HepG2 (cell line): Measurements from ENCODE around the gene NBL1. TPM values are rescaled to one million over a fixed set of nuclear protein-coding genes. Genes with fewer than 3 reads are reported as not detected.

ENCODE experiments used
- ATAC-seq: fragments of 200-7000 bp; cut with Tn5 transposase; 3 replicates; pipeline ENCODE4 v1.9.1; 2020; ENCODE audit warnings: mild to moderate bottlenecking, moderate library complexity
- BruUV-seq: library from RNA; stranded (reverse); fragments of 400-500 nt; replicated peaks from 2 replicates; lab custom pipeline; 2021; lab: Mats Ljungman, UMichigan
- CTCF ChIA-PET: fragments of 300-600 bp; formaldehyde crosslinking; extraction: SDS; loops from one replicate; lab custom pipeline; 2021; ENCODE audit warnings: low total read pairs, inconsistent platforms, low intra/inter-chr PET ratio; lab: Yijun Ruan, JAX
- POLR2A ChIA-PET: fragments of 350-600 bp; sonication (Branson Sonifier 250); formaldehyde crosslinking; loops from one replicate; lab custom pipeline; 2020; ENCODE audit warnings: antibody characterized with exemption, inconsistent platforms; lab: Yijun Ruan, JAX
- DNase-seq: peaks from one replicate; pipeline ENCODE4 v3.0.0-alpha.2; 2015; ENCODE audit warnings: low spot score
- FAIRE-seq: peaks from 3 replicates; lab custom pipeline; 2011; peaks lifted over from hg19 to GRCh38; lab: Jason Lieb, UNC
- H2AFZ ChIP-seq: one replicate; pipeline ENCODE4 v1.6.1; 2011; ENCODE audit warnings: low read length, inconsistent platforms
- H3K27ac ChIP-seq: fragments of 300-600 bp; 3 replicates; pipeline ENCODE4 v1.8.0; 2011; ENCODE audit warnings: mixed run types, mild to moderate bottlenecking, mixed read lengths, low read length, inconsistent platforms; ENCODE audit not compliant: insufficient read depth; ENCODE audit errors: extremely low read length
- H3K27me3 ChIP-seq, 2 experiments: fragments of 200-600 bp in 1 of 2; 2 replicates in 1 of 2; 3 replicates in 1 of 2; pipeline versions ENCODE4 v1.6.0 to v1.8.0; 2011; ENCODE audit warnings: low read length in 2 of 2, mild to moderate bottlenecking in 2 of 2, moderate library complexity in 2 of 2, inconsistent platforms in 1 of 2; ENCODE audit not compliant: insufficient read depth in 2 of 2, control insufficient read depth in 1 of 2
- H3K36me3 ChIP-seq, 2 experiments: fragments of 200-600 bp in 1 of 2; replicated peaks in 1 of 2; 2 replicates in 1 of 2; 3 replicates in 1 of 2; pipeline versions ENCODE4 v1.5.1 to v1.8.0; 2011; ENCODE audit warnings: low read length in 2 of 2, inconsistent platforms in 1 of 2; ENCODE audit not compliant: insufficient read depth in 2 of 2, control insufficient read depth in 1 of 2
- H3K4me1 ChIP-seq: 2 replicates; pipeline ENCODE4 v1.5.1; 2012; ENCODE audit warnings: low read length, inconsistent platforms; ENCODE audit not compliant: insufficient read depth
- H3K4me2 ChIP-seq: 2 replicates; pipeline ENCODE4 v1.6.0; 2011; ENCODE audit warnings: low read depth, low read length, inconsistent platforms
- H3K4me3 ChIP-seq, 3 experiments: fragments of 200-600 bp in 1 of 3; sonication (generic), shearing (Covaris generic) in 1 of 3; replicated peaks in 1 of 3; 2 replicates each; pipeline ENCODE4 v1.5.1; 2011 to 2016; ENCODE audit warnings: low read length in 3 of 3, inconsistent platforms in 2 of 3, low read depth in 2 of 3, mild to moderate bottlenecking in 2 of 3, control low read depth in 1 of 3, mixed read lengths in 1 of 3; ENCODE audit not compliant: insufficient read depth in 1 of 3
- H3K79me2 ChIP-seq: one replicate; pipeline ENCODE4 v1.6.1; 2011; ENCODE audit warnings: low read length, inconsistent platforms; ENCODE audit not compliant: insufficient read depth
- H3K9ac ChIP-seq: 2 replicates; pipeline ENCODE4 v1.6.0; 2011; ENCODE audit warnings: mild to moderate bottlenecking, low read depth, low read length, inconsistent platforms; ENCODE audit not compliant: insufficient read depth
- H3K9me3 ChIP-seq: 2 replicates; pipeline ENCODE4 v1.5.1; 2012; ENCODE audit warnings: mild to moderate bottlenecking, low read length
- H4K20me1 ChIP-seq: 2 replicates; pipeline ENCODE4 v1.6.0; 2011; ENCODE audit warnings: inconsistent platforms, mild to moderate bottlenecking, low read length, moderate library complexity; ENCODE audit not compliant: insufficient read depth
- CREB3 ChIP-seq: sonication (generic); formaldehyde crosslinking; IDR thresholded peaks from 2 replicates; pipeline ENCODE4 v1.5.0; 2020; ENCODE audit warnings: missing genetic modification reagents
- GABPB1 ChIP-seq: IDR thresholded peaks from 2 replicates; pipeline ENCODE4 v1.6.1; 2016; ENCODE audit warnings: mild to moderate bottlenecking, missing genetic modification reagents, moderate library complexity, missing compliant biosample characterization
- GTF3A ChIP-seq: sonication (generic); formaldehyde crosslinking; conservative IDR thresholded peaks from 2 replicates; pipeline ENCODE4 v1.4.0; 2020; ENCODE audit warnings: mild to moderate bottlenecking, missing genetic modification reagents
- HHEX ChIP-seq: IDR thresholded peaks from 2 replicates; pipeline ENCODE4 v1.6.1; 2016; ENCODE audit warnings: control low read depth
- HIVEP1 ChIP-seq: sonication (generic); formaldehyde crosslinking; IDR thresholded peaks from 2 replicates; pipeline ENCODE4 v1.4.0; 2020; ENCODE audit warnings: mild to moderate bottlenecking, missing genetic modification reagents
- IKZF1 ChIP-seq: fragments of 450-650 bp; IDR thresholded peaks from 2 replicates; pipeline ENCODE4 v1.7.1; 2016
- KLF9 ChIP-seq: IDR thresholded peaks from 2 replicates; pipeline ENCODE4 v1.6.1; 2016; ENCODE audit warnings: low read depth
- LBX2 ChIP-seq: sonication (generic); formaldehyde crosslinking; IDR thresholded peaks from 2 replicates; pipeline ENCODE4 v1.5.0; 2020; ENCODE audit warnings: missing genetic modification reagents, mild to moderate bottlenecking, borderline replicate concordance
- MYPOP ChIP-seq: sonication (generic); formaldehyde crosslinking; IDR thresholded peaks from 2 replicates; pipeline ENCODE4 v1.8.1; 2023; ENCODE audit warnings: mild to moderate bottlenecking, moderate library complexity, missing genetic modification reagents
- TAF1 ChIP-seq: sonication (generic); formaldehyde crosslinking; IDR thresholded peaks from 2 replicates; pipeline ENCODE4 v1.4.0; 2020; ENCODE audit warnings: missing genetic modification reagents
- ZBTB20 ChIP-seq: sonication (generic); formaldehyde crosslinking; IDR thresholded peaks from 2 replicates; pipeline ENCODE4 v1.8.1; 2023; ENCODE audit warnings: missing genetic modification reagents, low read depth, mild to moderate bottlenecking, borderline replicate concordance
- ZBTB21 ChIP-seq: sonication (generic); formaldehyde crosslinking; IDR thresholded peaks from 2 replicates; pipeline ENCODE4 v1.4.0; 2020; ENCODE audit warnings: missing genetic modification reagents
- ZFY ChIP-seq: sonication (generic); formaldehyde crosslinking; IDR thresholded peaks from 2 replicates; pipeline ENCODE4 v1.4.0; 2020; ENCODE audit warnings: missing genetic modification reagents
- ZHX1 ChIP-seq: sonication (generic); formaldehyde crosslinking; IDR thresholded peaks from 2 replicates; pipeline ENCODE4 v1.8.1; 2022; ENCODE audit warnings: low read depth, mild to moderate bottlenecking, missing genetic modification reagents
- ZMAT3 ChIP-seq: sonication (generic); formaldehyde crosslinking; conservative IDR thresholded peaks from 2 replicates; pipeline ENCODE4 v1.7.0; 2021; ENCODE audit warnings: missing genetic modification reagents
- ZNF296 ChIP-seq: sonication (generic); formaldehyde crosslinking; conservative IDR thresholded peaks from 2 replicates; pipeline ENCODE4 v1.5.0; 2020; ENCODE audit warnings: mild to moderate bottlenecking, missing genetic modification reagents
- ZNF572 ChIP-seq: sonication (generic); formaldehyde crosslinking; IDR thresholded peaks from 2 replicates; pipeline ENCODE4 v1.5.1; 2020; ENCODE audit warnings: mild to moderate bottlenecking, missing genetic modification reagents
- WGBS: methylation state at CpG from one replicate; pipeline ENCODE4 v1.1.6; 2017; ENCODE audit warnings: low lambda C conversion rate; 5-methylcytosine and 5-hydroxymethylcytosine counted together
- in situ Hi-C: cut with HindIII; loops from 2 replicates; pipeline ENCODE4 v1.10.0; 2017; ENCODE audit warnings: low pct_unique_long_range_greater_than_20kb; ENCODE audit not compliant: extremely low pct_ligation_motif_present
- intact Hi-C: fragments of 100-400 bp; cut with micrococcal nuclease; formaldehyde crosslinking; loops from one replicate; pipeline ENCODE4 v1.10.0; 2022; ENCODE audit not compliant: unreplicated experiment
- polyA plus RNA-seq, 8 experiments: library from polyadenylated mRNA; depleted of rRNA in 3 of 8; stranded (reverse) in 7 of 8; unstranded in 1 of 8; fragments of >200 nt; fragmentation: Illumina TruSeq in 4 of 8; extraction: Trizol in 4 of 8; gene quantifications; 2 replicates each; pipeline versions ENCODE4 v1.2.1 to v1.2.3, GENCODE V29; 2011 to 2016; ENCODE audit warnings: low read depth in 4 of 8, missing spikeins in 1 of 8, mixed read lengths in 1 of 8; ENCODE audit not compliant: insufficient read depth in 1 of 8
- total RNA-seq, 5 experiments: library from RNA; depleted of rRNA; stranded (reverse); fragments of >200 nt; fragmentation: Illumina TruSeq; extraction: Trizol; gene quantifications; 2 replicates each; pipeline ENCODE4 v1.2.3, GENCODE V29; 2016; ENCODE audit warnings: low read depth in 1 of 5

Gene NBL1
- total and polyA plus RNA-seq, 2 of the 13 experiments (the other 11 are each of a cell fraction or from before 2014, with no cell fraction given), result 2.7 to 13.8 TPM

- no peak overlapping the region for H3K4me2 ChIP-seq
- H3K9ac ChIP-seq, result no peak overlapping the region
- POLR2A ChIA-PET, result no interaction called here
- 43% methylated on average over 3 of the region's 3 CpGs for WGBS
- H3K9me3 ChIP-seq, result no peaks in the 10 kb centered on the region
- no peaks in the 10 kb centered on the region for H4K20me1 ChIP-seq
- H3K79me2 ChIP-seq, result no peaks in the 10 kb centered on the region
- H3K4me1 ChIP-seq, result peaks cover 21% of the 10 kb centered on the region
- peaks cover 8 to 36% of the 10 kb centered on the region in 2 experiments; a peak in 4 of 5 replicates for H3K27me3 ChIP-seq
- DNase-seq, result no peak
- in situ Hi-C loops, result loop anchor here (5.0 kb wide), 1 partner anchor 40 kb away; no protein-coding TSS in a partner anchor
- TF ChIP-seq ZNF296 (CRISPR knock-in tag), result no peak
- no peak for TF ChIP-seq GTF3A (CRISPR knock-in tag)
- TF ChIP-seq GABPB1 (CRISPR knock-in tag), result no peak
- TF ChIP-seq TAF1 (CRISPR knock-in tag), result no peak
- no peak for TF ChIP-seq KLF9 (CRISPR knock-in tag)
- no peak for TF ChIP-seq ZBTB21 (CRISPR knock-in tag)
- no peak for TF ChIP-seq HHEX (CRISPR knock-in tag)
- no peak for TF ChIP-seq ZMAT3
- TF ChIP-seq HIVEP1 (CRISPR knock-in tag), result no peak
- no peak for TF ChIP-seq ZNF572 (CRISPR knock-in tag)
- TF ChIP-seq ZHX1 (CRISPR knock-in tag), result no peak
- no peak for TF ChIP-seq MYPOP (CRISPR knock-in tag)
- TF ChIP-seq LBX2 (CRISPR knock-in tag), result no peak
- no peak for TF ChIP-seq ZFY (CRISPR knock-in tag)
- no peak for TF ChIP-seq IKZF1
- TF ChIP-seq ZBTB20 (CRISPR knock-in tag), result no peak
- TF ChIP-seq CREB3 (CRISPR knock-in tag), result no peak
- TF ChIP-seq, all 625 proteins: peak for 0
- intact Hi-C loops, result no loop called here
- no peak for FAIRE-seq
- H2AFZ ChIP-seq, result no peak overlapping the region
- no peak for ATAC-seq
- no TSS peak for BruUV-seq
- no peak overlapping the region for H3K4me3 ChIP-seq
- H3K27ac ChIP-seq, result no peak overlapping the region
- CTCF ChIA-PET, result interaction anchor here (1.1 to 2.1 kb wide), 2 partner anchors 42 to 153 kb away, joined by 3 to 9 read pairs; partner anchors contain the start of gene RNF186
- no peaks in the 10 kb centered on the region for H3K36me3 ChIP-seq
Observed at GRCh38 chr1:19662313-19662712, 18.2 kb downstream of the NBL1 start.
